ENCODE data around the gene PRKN.

PRKN gene

GRCh38 chr6:162726947-162727321 lies 632 bp downstream of the PRKN start:
- TF ChIP-seq, protein P1, sequence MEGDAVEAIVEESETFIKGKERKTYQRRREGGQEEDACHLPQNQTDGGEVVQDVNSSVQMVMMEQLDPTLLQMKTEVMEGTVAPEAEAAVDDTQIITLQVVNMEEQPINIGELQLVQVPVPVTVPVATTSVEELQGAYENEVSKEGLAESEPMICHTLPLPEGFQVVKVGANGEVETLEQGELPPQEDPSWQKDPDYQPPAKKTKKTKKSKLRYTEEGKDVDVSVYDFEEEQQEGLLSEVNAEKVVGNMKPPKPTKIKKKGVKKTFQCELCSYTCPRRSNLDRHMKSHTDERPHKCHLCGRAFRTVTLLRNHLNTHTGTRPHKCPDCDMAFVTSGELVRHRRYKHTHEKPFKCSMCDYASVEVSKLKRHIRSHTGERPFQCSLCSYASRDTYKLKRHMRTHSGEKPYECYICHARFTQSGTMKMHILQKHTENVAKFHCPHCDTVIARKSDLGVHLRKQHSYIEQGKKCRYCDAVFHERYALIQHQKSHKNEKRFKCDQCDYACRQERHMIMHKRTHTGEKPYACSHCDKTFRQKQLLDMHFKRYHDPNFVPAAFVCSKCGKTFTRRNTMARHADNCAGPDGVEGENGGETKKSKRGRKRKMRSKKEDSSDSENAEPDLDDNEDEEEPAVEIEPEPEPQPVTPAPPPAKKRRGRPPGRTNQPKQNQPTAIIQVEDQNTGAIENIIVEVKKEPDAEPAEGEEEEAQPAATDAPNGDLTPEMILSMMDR (IDR thresholded peaks at IDR 0.05; ENCODE audit: low read depth, low read length) = no peak
- no peak for DNase-seq (ENCODE audit: extremely low read depth, low read depth)

- TF ChIP-seq, protein P1 (IDR thresholded peaks at IDR 0.05; ENCODE audit: low read depth, low read length) = no peak
- DNase-seq (ENCODE audit: extremely low read depth, low read depth) = no peak
Observed at GRCh38 chr6:162722633-162723032, 4.9 kb downstream of the PRKN start.

DNA sequence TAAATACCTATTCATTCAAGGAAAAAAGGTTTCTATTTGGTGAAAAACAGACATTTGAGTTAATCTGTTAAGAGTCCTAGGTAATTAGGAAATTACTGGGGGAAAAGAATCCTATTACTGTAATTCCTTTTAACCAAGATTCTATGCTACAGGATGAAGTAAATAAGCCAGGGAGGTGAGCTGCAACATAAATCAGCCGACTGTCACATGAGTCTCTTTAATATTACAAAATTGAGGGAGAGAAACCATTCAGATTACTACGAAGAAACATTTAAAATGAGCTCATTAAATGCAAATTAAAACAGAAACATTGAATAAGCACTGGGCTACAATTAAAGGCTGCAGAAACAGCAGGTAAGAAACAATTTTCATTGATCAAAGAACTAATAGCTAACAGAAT lies 5.3 kb downstream of the PRKN start:
- no peak for DNase-seq (ENCODE audit: extremely low read depth, low read depth)
- TF ChIP-seq, protein P1 (IDR thresholded peaks at IDR 0.05; ENCODE audit: low read depth, low read length) = no peak

DNA sequence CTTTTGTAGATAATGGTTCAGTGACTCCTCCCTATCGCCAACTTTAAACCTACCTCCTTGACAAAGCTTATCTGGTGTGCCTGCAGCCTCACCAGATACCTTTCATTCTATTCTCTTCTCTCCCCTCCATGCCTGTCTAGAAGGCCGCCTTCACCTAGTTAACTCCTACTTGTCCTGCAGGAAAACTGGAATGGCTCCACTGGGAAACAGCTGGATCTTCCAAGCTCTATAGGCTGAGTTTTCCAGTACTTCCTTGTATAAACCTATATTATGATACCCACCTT lies 6.2 kb downstream of the PRKN start:
- DNase-seq (ENCODE audit: extremely low read depth, low read depth) = no peak
- TF ChIP-seq, protein P1 (IDR thresholded peaks at IDR 0.05; ENCODE audit: low read depth, low read length) = no peak

DNA sequence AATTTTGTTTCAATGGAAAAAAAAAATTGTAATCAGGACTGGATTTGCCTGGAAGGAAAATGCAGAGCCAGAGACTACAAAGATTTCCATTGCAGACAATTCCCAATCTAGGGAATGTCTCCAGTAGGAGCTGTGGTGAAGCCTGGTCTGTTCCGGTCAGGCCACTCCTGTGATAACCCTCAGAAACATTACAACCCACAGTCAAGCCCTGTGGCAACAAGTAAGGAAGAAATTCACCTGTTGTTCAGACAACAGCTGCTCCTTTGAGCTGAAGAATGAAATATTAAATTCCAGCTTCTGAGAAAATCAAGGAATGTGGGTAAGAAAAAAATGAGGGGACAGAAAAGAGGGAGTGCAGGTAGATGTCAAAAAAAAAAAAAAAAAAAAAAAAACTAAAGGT lies 8.0 kb downstream of the PRKN start:
- TF ChIP-seq, protein P1 (IDR thresholded peaks at IDR 0.05; ENCODE audit: low read depth, low read length) = no peak
- DNase-seq (ENCODE audit: extremely low read depth, low read depth) = no peak

DNA sequence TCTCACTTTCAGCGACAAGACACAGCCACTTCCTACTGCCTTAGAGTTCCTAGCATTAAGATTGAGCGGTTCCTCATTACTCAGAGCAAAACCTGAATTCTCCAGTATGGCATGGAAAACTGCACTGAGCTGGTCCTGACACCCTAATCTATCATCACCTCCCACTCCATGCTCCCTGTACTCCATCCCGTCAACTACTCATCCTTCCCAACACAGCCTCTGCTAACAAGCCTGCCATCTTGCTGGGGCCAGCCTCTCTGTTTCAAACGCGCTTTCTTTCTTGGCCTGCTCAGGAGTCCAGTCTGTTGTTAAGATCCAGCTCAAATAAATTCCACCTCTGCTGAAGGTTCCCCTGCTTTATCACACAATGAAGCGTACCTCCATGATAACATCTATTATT lies 12.0 kb downstream of the PRKN start:
- no peak for DNase-seq (ENCODE audit: extremely low read depth, low read depth)
- TF ChIP-seq, protein P1 (IDR thresholded peaks at IDR 0.05; ENCODE audit: low read depth, low read length) = no peak

GRCh38 chr6:162713974-162714780 lies 13.4 kb downstream of the PRKN start:
- DNase-seq (ENCODE audit: extremely low read depth, low read depth) = no peak
- TF ChIP-seq, protein P1 (IDR thresholded peaks at IDR 0.05; ENCODE audit: low read depth, low read length) = no peak

All from AG09319 (cell line).